HG02943 (cell line): Measurements from ENCODE around the gene SPTAN1.
"Not testable (repeated sequence)": the region's sequence is repeated elsewhere in the genome, so short reads cannot be mapped to it uniquely, and the experiment has no call there.

Experiments
- ATAC-seq: cut with Tn5 transposase; IDR thresholded peaks from one replicate; pipeline ENCODE4 v1.9.1; 2021; ENCODE audit warnings: mild to moderate bottlenecking, low read depth, moderate library complexity; ENCODE audit not compliant: unreplicated experiment

The SPTAN1 gene

GRCh38 chr9:128629852-128630545, 77.6 kb downstream of the SPTAN1 start:
- ATAC-seq = no peak

- ATAC-seq = no peak
Measured at GRCh38 chr9:128631636-128632035, 79.2 kb downstream of the SPTAN1 start.

DNA sequence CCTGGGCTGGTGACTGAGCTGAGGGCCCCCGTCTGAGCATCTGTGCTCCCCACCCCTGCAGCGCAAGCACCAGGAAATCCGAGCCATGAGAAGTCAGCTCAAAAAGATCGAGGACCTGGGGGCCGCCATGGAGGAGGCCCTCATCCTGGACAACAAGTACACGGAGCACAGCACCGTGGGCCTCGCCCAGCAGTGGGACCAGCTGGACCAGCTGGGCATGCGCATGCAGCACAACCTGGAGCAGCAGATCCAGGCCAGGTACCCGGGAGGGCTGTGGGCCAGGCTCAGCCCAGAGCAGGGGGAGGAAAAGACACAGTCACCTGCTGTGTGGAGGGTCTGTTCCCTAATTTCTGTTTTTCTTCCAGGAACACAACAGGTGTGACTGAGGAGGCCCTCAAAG, 79.7 kb downstream of the SPTAN1 start:
- ATAC-seq = no peak

GRCh38 chr9:128632486-128632885, 80.1 kb downstream of the SPTAN1 start:
- ATAC-seq = no peak

DNA sequence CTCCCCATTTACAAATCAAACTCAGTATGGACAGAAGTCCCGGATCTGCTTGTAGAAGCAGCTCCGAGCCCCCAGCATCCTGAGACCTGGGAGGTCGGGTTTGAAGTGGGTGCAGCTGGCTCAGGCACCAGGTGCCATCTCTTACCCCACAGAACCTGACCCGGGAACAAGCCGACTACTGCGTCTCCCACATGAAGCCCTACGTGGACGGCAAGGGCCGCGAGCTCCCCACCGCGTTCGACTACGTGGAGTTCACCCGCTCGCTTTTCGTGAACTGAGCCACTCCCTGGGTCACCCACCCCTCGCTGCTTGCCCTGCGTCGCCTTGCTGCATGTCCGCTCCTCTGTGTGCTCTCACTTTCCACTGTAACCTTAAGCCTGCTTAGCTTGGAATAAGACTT, 80.7 kb downstream of the SPTAN1 start:
- no peak for ATAC-seq

- no peak for ATAC-seq
Measured at GRCh38 chr9:128633601-128634000, 81.2 kb downstream of the SPTAN1 start.

DNA sequence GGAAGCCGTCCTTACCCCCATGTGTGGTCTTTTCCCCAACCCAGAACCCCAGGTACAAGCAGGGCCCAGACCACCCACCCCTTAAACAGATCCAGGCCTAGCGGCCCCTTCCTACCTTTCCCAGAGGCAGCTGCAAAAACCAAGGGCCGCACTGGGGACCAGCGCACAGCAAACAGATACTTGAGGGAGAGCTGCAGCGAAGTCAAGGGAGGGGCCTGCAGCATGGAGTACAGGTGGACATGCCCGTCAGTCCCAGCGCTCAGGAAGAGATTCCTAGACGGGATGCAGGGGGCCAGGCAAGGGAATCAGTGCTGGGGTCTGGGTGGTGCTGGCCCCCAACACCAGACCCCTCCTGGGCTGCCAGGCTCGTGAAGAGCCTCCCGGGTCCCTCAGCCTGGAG, 81.7 kb downstream of the SPTAN1 start:
- ATAC-seq = no peak

GRCh38 chr9:128634651-128635262, 82.4 kb downstream of the SPTAN1 start:
- ATAC-seq = no peak

DNA sequence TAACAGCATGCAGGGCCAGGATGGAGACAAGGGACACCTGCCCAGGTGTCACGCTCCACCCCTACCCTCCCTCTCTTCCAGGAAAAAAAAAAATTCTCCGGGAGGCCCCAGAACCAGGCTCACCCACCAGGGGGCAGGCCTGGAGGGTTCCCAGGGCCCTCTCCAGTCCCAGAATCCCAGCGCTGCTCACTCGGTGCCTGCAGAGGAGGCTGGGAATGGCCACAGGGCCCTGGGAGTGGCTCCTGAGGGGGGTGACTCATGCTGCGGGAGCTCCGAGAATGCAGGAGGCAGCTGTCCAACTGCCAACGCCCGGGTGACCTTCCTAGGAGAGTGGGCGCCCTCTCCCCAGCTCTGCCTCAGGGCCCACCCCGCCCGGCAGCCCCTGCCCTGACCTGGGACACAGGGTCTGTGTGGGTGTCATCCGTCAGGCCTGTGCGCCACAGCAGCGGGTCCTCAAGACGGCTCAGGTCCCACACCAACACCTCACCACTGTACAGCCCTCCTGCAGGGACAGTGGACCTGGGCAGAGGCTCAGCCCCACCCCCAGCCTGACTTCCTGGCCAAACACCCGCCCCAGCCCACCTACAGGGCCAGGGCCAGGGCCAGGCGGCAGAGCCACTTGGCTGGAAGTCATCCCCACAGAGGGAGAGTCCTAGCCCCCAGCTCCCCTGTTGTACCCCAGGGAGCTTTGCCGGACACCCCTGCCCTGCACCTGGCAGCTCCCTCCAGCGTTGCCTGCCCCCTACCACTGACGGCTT, 83.1 kb downstream of the SPTAN1 start:
- no peak for ATAC-seq

DNA sequence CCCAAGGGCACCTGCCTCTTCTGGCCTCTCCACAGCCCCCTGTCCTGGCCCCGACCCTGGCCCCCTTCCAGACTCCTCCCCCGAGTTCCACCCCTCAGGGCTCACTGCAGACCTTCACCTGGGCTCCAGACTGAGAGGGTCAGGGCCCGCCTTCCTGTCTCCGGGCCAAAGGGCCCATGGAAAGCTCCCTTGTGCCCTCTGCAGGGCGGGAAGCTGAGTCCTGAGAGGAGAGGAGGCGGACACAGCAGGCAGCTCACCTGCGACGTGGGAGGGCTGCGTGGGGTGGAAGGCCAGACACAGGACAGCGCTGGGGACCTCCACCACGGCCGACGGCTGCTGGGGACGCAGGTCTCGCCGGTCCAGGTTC, 83.6 kb downstream of the SPTAN1 start:
- ATAC-seq = no peak

GRCh38 chr9:128636556-128637530, 84.5 kb downstream of the SPTAN1 start:
- ATAC-seq = no peak

DNA sequence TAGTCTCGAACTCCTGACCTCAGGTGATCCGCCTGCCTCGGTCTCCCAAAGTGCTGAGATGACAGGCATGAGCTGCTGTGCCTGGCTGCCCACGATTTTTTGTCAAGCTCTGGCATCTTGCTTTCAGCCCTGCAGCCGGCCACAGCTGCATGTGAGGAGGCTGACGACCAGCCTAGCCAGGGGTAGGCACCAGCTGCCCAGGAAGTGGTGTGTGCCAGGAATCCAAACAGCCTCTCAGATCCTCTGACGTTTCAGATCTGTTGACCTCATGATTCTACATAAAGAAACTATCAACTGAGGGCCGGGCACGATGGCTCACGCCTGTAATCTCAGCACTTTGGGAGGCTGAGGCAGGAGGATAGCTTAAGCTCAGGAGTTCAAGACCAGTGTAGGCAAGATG, 85.3 kb downstream of the SPTAN1 start:
- no peak for ATAC-seq

DNA sequence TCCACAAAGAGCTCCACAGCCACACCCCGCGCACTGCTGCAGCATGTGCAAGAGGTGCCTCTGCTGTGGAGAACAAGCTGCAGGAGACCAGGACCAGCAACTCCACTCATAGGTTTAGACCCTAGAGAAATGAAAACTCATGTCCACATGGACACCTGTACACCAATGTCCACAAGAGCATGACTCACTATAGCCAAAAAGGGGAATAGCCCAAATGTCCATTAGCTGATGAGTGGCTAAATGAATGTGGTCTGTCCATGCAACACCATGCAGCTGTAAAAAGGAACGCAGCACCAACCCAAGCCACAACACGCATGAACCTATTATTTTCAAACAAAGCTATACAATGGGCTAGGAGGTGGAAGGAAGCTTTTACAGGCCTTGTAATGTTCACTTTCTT, 86.2 kb downstream of the SPTAN1 start:
- ATAC-seq = no peak

DNA sequence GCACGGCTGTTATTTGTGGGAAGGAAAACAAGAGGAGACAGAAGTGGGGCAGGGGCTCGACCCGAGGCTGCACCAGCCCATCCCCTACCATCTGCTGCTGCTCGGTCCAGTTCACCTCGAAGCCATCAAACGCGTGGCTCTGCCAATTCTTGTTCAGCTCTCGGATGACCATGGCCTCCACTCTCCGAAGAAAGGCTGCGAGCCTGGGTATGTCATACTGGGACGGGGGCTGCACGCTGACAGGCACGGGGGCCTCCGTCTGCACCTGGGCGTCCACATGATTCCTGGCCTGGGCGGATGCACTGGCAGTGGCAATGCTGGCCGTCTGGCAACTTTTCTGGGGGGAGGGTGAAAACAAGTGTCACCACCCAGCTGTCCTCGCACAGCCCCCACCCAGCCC, 88.2 kb downstream of the SPTAN1 start:
- no peak for ATAC-seq

GRCh38 chr9:128642675-128643245, 90.4 kb downstream of the SPTAN1 start:
- no peak for ATAC-seq

- ATAC-seq = no peak
Measured at GRCh38 chr9:128643519-128644300, 91.3 kb downstream of the SPTAN1 start.

DNA sequence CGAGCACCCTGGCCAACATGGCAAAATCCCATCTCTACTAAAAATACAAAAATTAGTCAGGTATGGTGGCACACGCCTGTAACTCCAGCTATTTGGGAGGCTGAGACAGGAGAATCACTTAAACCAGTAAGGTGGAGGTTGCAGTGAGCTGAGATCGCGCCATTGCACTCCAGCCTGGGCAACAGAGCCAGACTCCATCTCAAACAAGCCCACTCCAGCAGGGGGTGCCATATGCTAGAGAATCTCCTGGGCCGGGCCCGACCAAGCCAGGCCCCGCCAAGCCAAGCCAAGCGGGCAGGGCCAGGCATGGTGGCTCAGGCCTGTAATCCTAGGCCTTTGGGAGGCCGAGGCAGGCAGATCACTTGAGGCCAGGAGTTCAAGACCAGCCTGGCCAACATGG, 95.8 kb downstream of the SPTAN1 start:
- ATAC-seq = not testable (repeated sequence)

- no peak for ATAC-seq
Measured at GRCh38 chr9:128651798-128652197, 99.4 kb downstream of the SPTAN1 start.

DNA sequence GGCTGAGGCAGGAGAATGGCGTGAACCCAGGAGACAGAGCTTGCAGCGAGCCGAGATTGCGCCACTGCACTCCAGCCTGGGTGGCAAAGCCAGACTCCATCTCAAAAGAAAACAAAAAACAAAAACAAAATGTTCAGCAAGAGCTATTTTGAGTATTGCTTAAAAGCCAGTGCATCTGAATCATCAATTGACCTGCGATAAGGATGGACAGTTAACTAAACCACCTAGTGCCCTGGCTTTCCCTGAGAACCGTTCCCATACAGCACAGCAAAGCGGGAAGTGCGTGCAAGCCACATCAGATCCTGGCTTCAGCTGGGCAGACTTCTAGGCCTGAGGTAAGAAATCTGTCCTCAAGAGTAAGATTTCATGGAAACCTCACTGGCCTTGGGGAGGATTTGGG, 101.5 kb downstream of the SPTAN1 start:
- no peak for ATAC-seq

DNA sequence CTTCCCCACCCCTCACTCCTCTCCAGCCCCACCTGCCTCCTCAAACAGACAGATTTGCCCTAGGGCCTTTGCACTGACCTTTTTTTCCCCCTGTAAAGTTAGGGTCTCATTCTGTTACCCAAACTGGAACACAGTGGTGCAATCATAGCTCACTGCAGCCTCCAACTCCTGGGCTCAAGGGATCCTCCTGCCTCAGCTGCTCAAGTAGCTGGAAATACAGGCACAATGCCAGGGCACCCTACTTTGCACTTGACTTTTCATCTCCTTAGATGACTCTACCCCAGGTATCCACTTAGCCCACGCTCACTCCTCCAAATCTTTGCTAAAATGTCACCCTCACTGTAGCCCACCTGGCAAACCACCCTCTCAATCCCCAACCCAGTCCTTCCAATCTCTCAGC, 102.1 kb downstream of the SPTAN1 start:
- no peak for ATAC-seq
